DOHH2 (cell line): ENCODE data around the gene SLC37A1.

Source experiments
- CTCF ChIP-seq: fragments of 200-600 bp; sonication (generic); IDR thresholded peaks from one replicate; pipeline ENCODE4 v1.5.1; 2014; ENCODE audit warnings: antibody characterized with exemption, mild to moderate bottlenecking, low read depth, low read length; ENCODE audit not compliant: poor library complexity, severe bottlenecking
- EZH2phosphoT487 ChIP-seq: fragments of 200-600 bp; sonication (generic); IDR thresholded peaks from 2 replicates; pipeline ENCODE4 v1.6.1; 2017; ENCODE audit warnings: borderline replicate concordance, mild to moderate bottlenecking, antibody characterized with exemption, low read length, moderate library complexity, mixed read lengths

DNA sequence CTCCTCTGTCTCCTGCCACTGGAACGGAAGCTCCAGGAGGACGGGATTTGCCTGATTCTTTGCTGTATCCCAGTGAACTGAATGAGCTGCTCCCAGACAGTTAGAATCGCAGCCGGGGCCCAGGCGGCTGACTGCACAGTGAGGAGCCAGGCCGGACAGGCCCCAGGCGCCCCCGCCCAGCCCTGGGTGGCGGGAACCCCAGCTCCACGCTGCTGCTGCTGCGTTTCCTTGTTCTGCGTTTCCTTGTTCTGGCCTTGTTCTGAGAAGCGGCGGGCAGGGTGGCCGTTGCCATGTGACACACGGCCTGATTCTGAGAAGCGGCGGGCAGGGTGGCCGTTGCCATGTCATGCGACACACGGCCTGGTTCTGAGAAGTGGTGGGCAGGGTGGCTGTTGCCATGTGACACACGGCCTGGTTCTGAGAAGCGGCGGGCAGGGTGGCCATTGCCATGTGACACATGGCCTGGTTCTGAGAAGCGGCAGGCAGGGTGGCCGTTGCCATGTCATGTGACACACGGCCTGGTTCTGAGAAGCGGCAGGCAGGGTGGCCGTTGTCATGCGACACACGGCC, 56.2 kb downstream of the SLC37A1 start:
- TF ChIP-seq CTCF (no peak), EZH2phosphoT487 (no peak)
